Fibroblast of the conjunctiva (primary cell): ENCODE measurements around the gene HEBP1.
A peak's percentile ranks its signal among the peaks of the same experiment; 100 is the strongest.

Experiments
- DNase-seq: peaks from one replicate; pipeline ENCODE4 v3.0.0-alpha.2; 2010; ENCODE audit warnings: low read depth

HEBP1 gene

GRCh38 chr12:12951504-12951903, 48.6 kb downstream of the HEBP1 start:
- DNase-seq: no peak

- DNase-seq: no peak
Observed at GRCh38 chr12:12947902-12948301, 52.2 kb downstream of the HEBP1 start.

GRCh38 chr12:12946686-12947355, 53.2 kb downstream of the HEBP1 start:
- no peak for DNase-seq

GRCh38 chr12:12945591-12945990, 54.5 kb downstream of the HEBP1 start:
- DNase-seq: no peak

- peak; percentile 35 for DNase-seq
Observed at GRCh38 chr12:12943586-12944260, 56.3 kb downstream of the HEBP1 start.

- DNase-seq: no peak
Observed at GRCh38 chr12:12941450-12942350, 58.4 kb downstream of the HEBP1 start.

GRCh38 chr12:12939888-12940287, 60.2 kb downstream of the HEBP1 start:
- DNase-seq: no peak

- no peak for DNase-seq
Observed at GRCh38 chr12:12938541-12938940, 61.5 kb downstream of the HEBP1 start.

GRCh38 chr12:12936983-12937491, 63.0 kb downstream of the HEBP1 start:
- no peak for DNase-seq

GRCh38 chr12:12934556-12934955, 65.5 kb downstream of the HEBP1 start:
- DNase-seq: no peak

GRCh38 chr12:12933742-12934141, 66.3 kb downstream of the HEBP1 start:
- no peak for DNase-seq

- no peak for DNase-seq
Observed at GRCh38 chr12:12930633-12931219, 69.3 kb downstream of the HEBP1 start.

GRCh38 chr12:12929696-12930095, 70.4 kb downstream of the HEBP1 start:
- no peak for DNase-seq

GRCh38 chr12:12927211-12928079, 72.6 kb downstream of the HEBP1 start:
- peak; percentile 32 for DNase-seq

- DNase-seq: no peak
Observed at GRCh38 chr12:12926571-12927071, 73.4 kb downstream of the HEBP1 start.

- no peak for DNase-seq
Observed at GRCh38 chr12:12925388-12925787, 74.7 kb downstream of the HEBP1 start.
